Measurements from ENCODE around the gene LATS2. TPM values are rescaled to one million over a fixed set of nuclear protein-coding genes. Genes with fewer than 3 reads are reported as not detected.

LATS2 gene
- total RNA-seq, 2 experiments from 2014 or later, result 1.3 to 3.0 TPM

GRCh38 chr13:21025539-21025938 is 35.8 kb downstream of the LATS2 start:
- H3K36me3 Mint-ChIP-seq (ENCODE audit: low read depth), result no peaks in the 10 kb centered on the region
- CTCF ChIA-PET, result no interaction called here
- POLR2A ChIA-PET, result no interaction called here
- no peak for TF ChIP-seq CTCF (IDR thresholded peaks at IDR 0.05)
- no peak overlapping the region for H3K27ac Mint-ChIP-seq
- intact Hi-C loops (cut with micrococcal nuclease), result no loop called here
- H3K4me1 Mint-ChIP-seq (ENCODE audit: low read depth), result no peaks in the 10 kb centered on the region
- ATAC-seq, result no peak
- no peak overlapping the region for H3K4me3 Mint-ChIP-seq
- H3K9me3 Mint-ChIP-seq, result no peaks in the 10 kb centered on the region
- no peaks in the 10 kb centered on the region for H3K27me3 Mint-ChIP-seq
- no peak for DNase-seq

GRCh38 chr13:21022056-21022979 is 39.1 kb downstream of the LATS2 start:
- Mint-ChIP-seq H3K27ac (no peak overlapping the region), H3K4me1 (ENCODE audit: low read depth) (peaks cover 8% of the 10 kb centered on the region), H3K36me3 (ENCODE audit: low read depth) (no peaks in the 10 kb centered on the region), H3K27me3 (no peaks in the 10 kb centered on the region), H3K9me3 (no peaks in the 10 kb centered on the region), H3K4me3 (no peak overlapping the region)
- intact Hi-C loops (cut with micrococcal nuclease), result no loop called here
- ATAC-seq (no peak), DNase-seq (no peak)
- ChIA-PET POLR2A (no interaction called here), CTCF (no interaction called here)
- no peak for TF ChIP-seq CTCF (IDR thresholded peaks at IDR 0.05)

GRCh38 chr13:21020581-21020980 is 40.8 kb downstream of the LATS2 start:
- Mint-ChIP-seq H3K9me3 (no peaks in the 10 kb centered on the region), H3K27ac (no peak overlapping the region), H3K4me1 (ENCODE audit: low read depth) (peaks cover 18% of the 10 kb centered on the region), H3K27me3 (no peaks in the 10 kb centered on the region), H3K4me3 (no peak overlapping the region), H3K36me3 (ENCODE audit: low read depth) (no peaks in the 10 kb centered on the region)
- ATAC-seq (no peak), DNase-seq (no peak)
- intact Hi-C loops (cut with micrococcal nuclease), result no loop called here
- no peak for TF ChIP-seq CTCF (IDR thresholded peaks at IDR 0.05)
- CTCF ChIA-PET, result no interaction called here
- POLR2A ChIA-PET, result interaction anchor here (0.9 to 1.2 kb wide), 3 partner anchors 10 to 156 kb away, joined by 3 read pairs; partner anchors contain the start of genes MRPL57 and SKA3

GRCh38 chr13:21020176-21020575 is 41.2 kb downstream of the LATS2 start:
- Mint-ChIP-seq H3K27ac (no peak overlapping the region), H3K4me3 (no peak overlapping the region), H3K4me1 (ENCODE audit: low read depth) (peaks cover 18% of the 10 kb centered on the region), H3K27me3 (no peaks in the 10 kb centered on the region), H3K36me3 (ENCODE audit: low read depth) (no peaks in the 10 kb centered on the region), H3K9me3 (no peaks in the 10 kb centered on the region)
- TF ChIP-seq CTCF (IDR thresholded peaks at IDR 0.05), result no peak
- no peak for ATAC-seq
- intact Hi-C loops (cut with micrococcal nuclease), result no loop called here
- POLR2A ChIA-PET, result interaction anchor here (0.9 to 1.2 kb wide), 3 partner anchors 10 to 156 kb away, joined by 3 read pairs; partner anchors contain the start of genes MRPL57 and SKA3
- CTCF ChIA-PET, result no interaction called here
- no peak for DNase-seq

- no peak overlapping the region for H3K27ac Mint-ChIP-seq
Measured at GRCh38 chr13:21018220-21018619, 43.2 kb downstream of the LATS2 start.

More at GRCh38 chr13:21018220-21018619, 43.2 kb downstream of the LATS2 start:
- H3K36me3 Mint-ChIP-seq (ENCODE audit: low read depth), result no peaks in the 10 kb centered on the region
- no peaks in the 10 kb centered on the region for H3K9me3 Mint-ChIP-seq
- DNase-seq (no peak), ATAC-seq (no peak)
- ChIA-PET CTCF (no interaction called here), POLR2A (no interaction called here)
- H3K4me3 Mint-ChIP-seq, result no peak overlapping the region
- peaks cover 18% of the 10 kb centered on the region for H3K4me1 Mint-ChIP-seq (ENCODE audit: low read depth)
- no peaks in the 10 kb centered on the region for H3K27me3 Mint-ChIP-seq
- TF ChIP-seq CTCF (IDR thresholded peaks at IDR 0.05), result no peak
- intact Hi-C loops (cut with micrococcal nuclease), result no loop called here

Measured in activated CD8-positive, alpha-beta T cell treated with anti-CD3 and anti-CD28 coated beads for 36 hours (primary cell).